Naive thymus-derived CD4-positive, alpha-beta T cell (primary cell): ENCODE data around the gene EGFR. TPM values are rescaled to one million over a fixed set of nuclear protein-coding genes. Genes with fewer than 3 reads are reported as not detected.

ENCODE experiments used
- ATAC-seq: fragments of 150-1000 bp; cut with Tn5 transposase; 2 replicates; pipeline ENCODE4 v1.10.0; 2021; ENCODE audit warnings: mild to moderate bottlenecking, moderate library complexity
- CTCF ChIA-PET: fragments of 350-600 bp; sonication (Branson Sonifier 250); formaldehyde crosslinking; loops from one replicate; lab custom pipeline; 2021; ENCODE audit warnings: antibody characterized with exemption; lab: Charles Lee
- POLR2A ChIA-PET: fragments of 350-600 bp; sonication (Branson Sonifier 250); formaldehyde crosslinking; loops from one replicate; lab custom pipeline; 2021; ENCODE audit warnings: antibody characterized with exemption, inconsistent platforms; lab: Charles Lee
- DNase-seq, 9 donors: peaks; one replicate each; pipeline versions ENCODE4 v3.0.0 to v3.0.0-alpha.2; 2020 to 2022; ENCODE audit warnings: mixed read lengths in 1 of 9
- H3K27ac ChIP-seq: one replicate; pipeline ENCODE4 v1.7.0; 2013; ENCODE audit warnings: mild to moderate bottlenecking, low read depth, low read length, moderate library complexity
- H3K27me3 ChIP-seq, 2 donors: one replicate each; pipeline ENCODE4 v1.7.0; 2013; ENCODE audit warnings: low read length in 2 of 2, mild to moderate bottlenecking in 2 of 2, moderate library complexity in 2 of 2; ENCODE audit not compliant: control insufficient read depth in 2 of 2, insufficient read depth in 2 of 2
- H3K36me3 ChIP-seq, 3 experiments: 1 replicate in 2 of 3; 2 replicates in 1 of 3; pipeline ENCODE4 v1.7.0; 2013; ENCODE audit warnings: low read length in 3 of 3, mild to moderate bottlenecking in 3 of 3, moderate library complexity in 1 of 3; ENCODE audit not compliant: insufficient read depth in 3 of 3, control insufficient read depth in 2 of 3
- H3K4me1 ChIP-seq, 2 donors: one replicate each; pipeline ENCODE4 v1.7.0; 2013; ENCODE audit warnings: low read length in 2 of 2, mild to moderate bottlenecking in 2 of 2, moderate library complexity in 1 of 2; ENCODE audit not compliant: control insufficient read depth in 2 of 2, insufficient read depth in 2 of 2
- H3K4me3 ChIP-seq: 2 replicates; pipeline ENCODE4 v1.7.0; 2013; ENCODE audit warnings: mild to moderate bottlenecking, low read length
- H3K9me3 ChIP-seq, 3 experiments: 1 replicate in 2 of 3; 2 replicates in 1 of 3; pipeline ENCODE4 v1.7.0; 2013; ENCODE audit warnings: low read length in 3 of 3; ENCODE audit not compliant: control insufficient read depth in 2 of 3
- H3K27ac Mint-ChIP-seq, 9 donors: one replicate each; pipeline ENCODE4 v1.8.0; 2020 to 2022; ENCODE audit warnings: mixed read lengths in 9 of 9, mild to moderate bottlenecking in 8 of 9, moderate library complexity in 5 of 9, inconsistent platforms in 2 of 9
- H3K27me3 Mint-ChIP-seq, 5 donors: one replicate each; pipeline ENCODE4 v1.8.0; 2021 to 2022; ENCODE audit warnings: mixed read lengths in 5 of 5, mild to moderate bottlenecking in 1 of 5
- H3K36me3 Mint-ChIP-seq, 5 donors: one replicate each; pipeline ENCODE4 v1.8.0; 2020 to 2022; ENCODE audit warnings: mixed read lengths in 5 of 5, mild to moderate bottlenecking in 3 of 5, inconsistent platforms in 1 of 5
- H3K4me1 Mint-ChIP-seq, 7 donors: one replicate each; pipeline ENCODE4 v1.8.0; 2020 to 2022; ENCODE audit warnings: mixed read lengths in 7 of 7, mild to moderate bottlenecking in 3 of 7, inconsistent platforms in 1 of 7
- H3K4me3 Mint-ChIP-seq, 10 donors: one replicate each; pipeline ENCODE4 v1.8.0; 2020 to 2022; ENCODE audit warnings: mild to moderate bottlenecking in 10 of 10, mixed read lengths in 10 of 10, moderate library complexity in 6 of 10, inconsistent platforms in 2 of 10
- H3K9me3 Mint-ChIP-seq, 11 donors: one replicate each; pipeline ENCODE4 v1.8.0; 2020 to 2022; ENCODE audit warnings: mixed read lengths in 11 of 11, mild to moderate bottlenecking in 4 of 11, inconsistent platforms in 1 of 11, moderate library complexity in 1 of 11
- intact Hi-C, 2 donors: fragments of 100-400 bp; cut with micrococcal nuclease; formaldehyde crosslinking; loops; one replicate each; pipeline ENCODE4 v1.15.1; 2023
- polyA plus RNA-seq, 2 donors: library from polyadenylated mRNA; unstranded; fragments of 300-500 nt; fragmentation: Illumina TruSeq; gene quantifications; one replicate each; pipeline ENCODE4 v1.2.3, GENCODE V29; 2021
- total RNA-seq, 6 experiments: library from RNA in 5 of 6; stranded (reverse) in 5 of 6; gene quantifications; 1 replicate in 5 of 6; 2 replicates in 1 of 6; pipeline ENCODE4 v1.2.3 and lab custom pipeline; 2021 to 2026

Gene EGFR
- total and polyA plus RNA-seq, 7 experiments from 2014 or later, result 0.16 TPM; not detected in 6

GRCh38 chr7:55104123-55104522 lies 85.3 kb downstream of the EGFR start:
- intact Hi-C loops, result no loop called here
- Mint-ChIP-seq H3K4me3 (no peak overlapping the region), H3K9me3 (no peaks in the 10 kb centered on the region), H3K27ac (no peak overlapping the region), H3K4me1 (peaks cover 0 to 11% (median 0%) of the 10 kb centered on the region in 7 donors), H3K36me3 (no peaks in the 10 kb centered on the region), H3K27me3 (peaks cover 32 to 51% (median 38%) of the 10 kb centered on the region in 5 donors)
- no peaks in the 10 kb centered on the region for H3K4me1 ChIP-seq
- ChIA-PET POLR2A (no interaction called here), CTCF (no interaction called here)
- no peaks in the 10 kb centered on the region for H3K36me3 ChIP-seq
- H3K27me3 ChIP-seq, result no peaks in the 10 kb centered on the region
- ATAC-seq (no peak), DNase-seq (no peak)
- no peak overlapping the region for H3K27ac ChIP-seq
- H3K4me3 ChIP-seq, result no peak overlapping the region
- H3K9me3 ChIP-seq, result no peaks in the 10 kb centered on the region

- H3K27ac ChIP-seq, result no peak overlapping the region
- peaks cover 0 to 11% (median 0%) of the 10 kb centered on the region in 7 donors for H3K4me1 Mint-ChIP-seq
- peaks cover 30 to 50% (median 39%) of the 10 kb centered on the region in 5 donors for H3K27me3 Mint-ChIP-seq
- intact Hi-C loops, result no loop called here
- H3K27me3 ChIP-seq, result no peaks in the 10 kb centered on the region
- no peak overlapping the region for H3K4me3 Mint-ChIP-seq
- ChIA-PET POLR2A (no interaction called here), CTCF (no interaction called here)
- DNase-seq (no peak), ATAC-seq (no peak)
- no peaks in the 10 kb centered on the region for H3K36me3 Mint-ChIP-seq
- no peaks in the 10 kb centered on the region for H3K36me3 ChIP-seq
- no peaks in the 10 kb centered on the region for H3K9me3 ChIP-seq
- H3K4me3 ChIP-seq, result no peak overlapping the region
- no peaks in the 10 kb centered on the region for H3K4me1 ChIP-seq
- H3K9me3 Mint-ChIP-seq, result no peaks in the 10 kb centered on the region
- no peak overlapping the region for H3K27ac Mint-ChIP-seq
Observed at GRCh38 chr7:55104712-55105433, 86.1 kb downstream of the EGFR start.

- H3K9me3 ChIP-seq, result no peaks in the 10 kb centered on the region
- no peak overlapping the region for H3K4me3 ChIP-seq
- ChIA-PET POLR2A (no interaction called here), CTCF (no interaction called here)
- H3K9me3 Mint-ChIP-seq, result no peaks in the 10 kb centered on the region
- peaks cover 30 to 50% (median 39%) of the 10 kb centered on the region in 5 donors for H3K27me3 Mint-ChIP-seq
- peaks cover 0 to 11% (median 0%) of the 10 kb centered on the region in 7 donors for H3K4me1 Mint-ChIP-seq
- H3K4me3 Mint-ChIP-seq, result no peak overlapping the region
- DNase-seq (no peak), ATAC-seq (no peak)
- intact Hi-C loops, result no loop called here
- no peaks in the 10 kb centered on the region for H3K36me3 ChIP-seq
- H3K27ac ChIP-seq, result no peak overlapping the region
- no peaks in the 10 kb centered on the region for H3K4me1 ChIP-seq
- H3K27ac Mint-ChIP-seq, result no peak overlapping the region
- H3K36me3 Mint-ChIP-seq, result no peaks in the 10 kb centered on the region
- no peaks in the 10 kb centered on the region for H3K27me3 ChIP-seq
Observed at GRCh38 chr7:55105952-55106351, 87.1 kb downstream of the EGFR start.

- no peaks in the 10 kb centered on the region for H3K9me3 Mint-ChIP-seq
- H3K4me3 Mint-ChIP-seq, result no peak overlapping the region
- DNase-seq (no peak), ATAC-seq (no peak)
- H3K36me3 Mint-ChIP-seq, result no peaks in the 10 kb centered on the region
- H3K4me1 Mint-ChIP-seq, result peaks cover 0 to 11% (median 0%) of the 10 kb centered on the region in 7 donors
- ChIA-PET CTCF (no interaction called here), POLR2A (no interaction called here)
- no peaks in the 10 kb centered on the region for H3K36me3 ChIP-seq
- H3K4me1 ChIP-seq, result no peaks in the 10 kb centered on the region
- no peak overlapping the region for H3K27ac Mint-ChIP-seq
- no peak overlapping the region for H3K4me3 ChIP-seq
- no peaks in the 10 kb centered on the region for H3K27me3 ChIP-seq
- no peak overlapping the region for H3K27ac ChIP-seq
- peaks cover 16 to 40% (median 24%) of the 10 kb centered on the region in 5 donors for H3K27me3 Mint-ChIP-seq
- intact Hi-C loops, result no loop called here
- no peaks in the 10 kb centered on the region for H3K9me3 ChIP-seq
Observed at GRCh38 chr7:55107946-55108345, 89.1 kb downstream of the EGFR start.

- H3K27me3 ChIP-seq, result no peaks in the 10 kb centered on the region
- peaks cover 0 to 11% (median 0%) of the 10 kb centered on the region in 7 donors for H3K4me1 Mint-ChIP-seq
- DNase-seq (no peak), ATAC-seq (no peak)
- no peaks in the 10 kb centered on the region for H3K9me3 ChIP-seq
- H3K9me3 Mint-ChIP-seq, result no peaks in the 10 kb centered on the region
- H3K27ac ChIP-seq, result no peak overlapping the region
- intact Hi-C loops, result no loop called here
- CTCF ChIA-PET, result no interaction called here
- H3K27ac Mint-ChIP-seq, result no peak overlapping the region
- H3K4me1 ChIP-seq, result peaks cover 0 to 2% of the 10 kb centered on the region in 2 donors
- H3K4me3 Mint-ChIP-seq, result no peak overlapping the region
- H3K36me3 ChIP-seq, result no peaks in the 10 kb centered on the region
- POLR2A ChIA-PET, result no interaction called here
- no peak overlapping the region for H3K4me3 ChIP-seq
- H3K36me3 Mint-ChIP-seq, result no peaks in the 10 kb centered on the region
- peaks cover 20 to 36% (median 24%) of the 10 kb centered on the region in 5 donors for H3K27me3 Mint-ChIP-seq
Observed at GRCh38 chr7:55108401-55108800, 89.6 kb downstream of the EGFR start.

GRCh38 chr7:55108818-55109217 lies 90.0 kb downstream of the EGFR start:
- no peak for DNase-seq
- CTCF ChIA-PET, result no interaction called here
- no peak overlapping the region for H3K27ac ChIP-seq
- H3K4me3 ChIP-seq, result no peak overlapping the region
- Mint-ChIP-seq H3K36me3 (no peaks in the 10 kb centered on the region), H3K9me3 (no peaks in the 10 kb centered on the region), H3K4me1 (peaks cover 0 to 11% (median 0%) of the 10 kb centered on the region in 7 donors), H3K27ac (no peak overlapping the region), H3K27me3 (peaks cover 22 to 33% (median 24%) of the 10 kb centered on the region in 5 donors), H3K4me3 (no peak overlapping the region)
- intact Hi-C loops, result no loop called here
- no peaks in the 10 kb centered on the region for H3K9me3 ChIP-seq
- no peaks in the 10 kb centered on the region for H3K36me3 ChIP-seq
- POLR2A ChIA-PET, result no interaction called here
- peaks cover 0 to 6% of the 10 kb centered on the region in 2 donors for H3K4me1 ChIP-seq
- no peak for ATAC-seq
- no peaks in the 10 kb centered on the region for H3K27me3 ChIP-seq
